GM12801 (cell line): ENCODE results near the gene CEP68.

Experiments used
- CTCF ChIP-seq: IDR thresholded peaks from one replicate; pipeline ENCODE4 v1.5.1; 2011; ENCODE audit warnings: control low read depth; ENCODE audit not compliant: insufficient read length; ENCODE audit errors: extremely low read depth

Gene CEP68

GRCh38 chr2:65056215-65057053 lies at the start of gene CEP68:
CEP68 (plus strand) TSS chr2:65056416; CDS start chr2:65069445, 13,029 bp downstream.
- no peak for TF ChIP-seq CTCF

- TF ChIP-seq CTCF = no peak
Observed at GRCh38 chr2:65013776-65014175, 42.4 kb upstream of the CEP68 start.

- TF ChIP-seq CTCF = no peak
Observed at GRCh38 chr2:65015731-65016130, 40.5 kb upstream of the CEP68 start.

GRCh38 chr2:65016789-65017188 lies 39.4 kb upstream of the CEP68 start:
- no peak for TF ChIP-seq CTCF

GRCh38 chr2:65017335-65017734 lies 38.9 kb upstream of the CEP68 start:
- TF ChIP-seq CTCF = no peak

- no peak for TF ChIP-seq CTCF
Observed at GRCh38 chr2:65018141-65018582, 38.1 kb upstream of the CEP68 start.

- TF ChIP-seq CTCF = no peak
Observed at GRCh38 chr2:65019010-65019409, 37.2 kb upstream of the CEP68 start.
